ENCODE data around the gene ALG9.

The ALG9 gene

DNA sequence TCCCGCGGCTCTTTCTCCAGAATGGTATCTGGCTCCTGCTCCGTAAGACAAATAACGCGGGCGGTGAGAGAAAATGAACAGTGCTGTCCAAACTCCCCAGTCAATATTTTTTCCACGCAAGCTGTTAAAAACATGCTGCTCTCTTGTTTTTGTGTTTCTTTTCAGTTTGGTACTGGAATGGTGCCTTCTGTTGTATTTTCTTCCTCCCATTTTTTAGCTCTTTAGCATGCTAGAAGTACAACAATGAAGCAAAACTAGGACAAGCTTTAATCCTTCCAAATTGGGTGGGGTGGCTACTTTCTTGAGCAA, 104.6 kb downstream of the ALG9 start:
- TF ChIP-seq, protein P1, sequence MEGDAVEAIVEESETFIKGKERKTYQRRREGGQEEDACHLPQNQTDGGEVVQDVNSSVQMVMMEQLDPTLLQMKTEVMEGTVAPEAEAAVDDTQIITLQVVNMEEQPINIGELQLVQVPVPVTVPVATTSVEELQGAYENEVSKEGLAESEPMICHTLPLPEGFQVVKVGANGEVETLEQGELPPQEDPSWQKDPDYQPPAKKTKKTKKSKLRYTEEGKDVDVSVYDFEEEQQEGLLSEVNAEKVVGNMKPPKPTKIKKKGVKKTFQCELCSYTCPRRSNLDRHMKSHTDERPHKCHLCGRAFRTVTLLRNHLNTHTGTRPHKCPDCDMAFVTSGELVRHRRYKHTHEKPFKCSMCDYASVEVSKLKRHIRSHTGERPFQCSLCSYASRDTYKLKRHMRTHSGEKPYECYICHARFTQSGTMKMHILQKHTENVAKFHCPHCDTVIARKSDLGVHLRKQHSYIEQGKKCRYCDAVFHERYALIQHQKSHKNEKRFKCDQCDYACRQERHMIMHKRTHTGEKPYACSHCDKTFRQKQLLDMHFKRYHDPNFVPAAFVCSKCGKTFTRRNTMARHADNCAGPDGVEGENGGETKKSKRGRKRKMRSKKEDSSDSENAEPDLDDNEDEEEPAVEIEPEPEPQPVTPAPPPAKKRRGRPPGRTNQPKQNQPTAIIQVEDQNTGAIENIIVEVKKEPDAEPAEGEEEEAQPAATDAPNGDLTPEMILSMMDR (IDR thresholded peaks at IDR 0.05; ENCODE audit: extremely low read depth, insufficient read depth, missing control alignments), result no peak
- peak; percentile 16 for DNase-seq (ENCODE audit: low spot score)
- in situ Hi-C loops (cut with MboI; ENCODE audit: low pct_unique_long_range_greater_than_20kb, low sequenced_read_pairs, unreplicated experiment), result no loop called here

DNA sequence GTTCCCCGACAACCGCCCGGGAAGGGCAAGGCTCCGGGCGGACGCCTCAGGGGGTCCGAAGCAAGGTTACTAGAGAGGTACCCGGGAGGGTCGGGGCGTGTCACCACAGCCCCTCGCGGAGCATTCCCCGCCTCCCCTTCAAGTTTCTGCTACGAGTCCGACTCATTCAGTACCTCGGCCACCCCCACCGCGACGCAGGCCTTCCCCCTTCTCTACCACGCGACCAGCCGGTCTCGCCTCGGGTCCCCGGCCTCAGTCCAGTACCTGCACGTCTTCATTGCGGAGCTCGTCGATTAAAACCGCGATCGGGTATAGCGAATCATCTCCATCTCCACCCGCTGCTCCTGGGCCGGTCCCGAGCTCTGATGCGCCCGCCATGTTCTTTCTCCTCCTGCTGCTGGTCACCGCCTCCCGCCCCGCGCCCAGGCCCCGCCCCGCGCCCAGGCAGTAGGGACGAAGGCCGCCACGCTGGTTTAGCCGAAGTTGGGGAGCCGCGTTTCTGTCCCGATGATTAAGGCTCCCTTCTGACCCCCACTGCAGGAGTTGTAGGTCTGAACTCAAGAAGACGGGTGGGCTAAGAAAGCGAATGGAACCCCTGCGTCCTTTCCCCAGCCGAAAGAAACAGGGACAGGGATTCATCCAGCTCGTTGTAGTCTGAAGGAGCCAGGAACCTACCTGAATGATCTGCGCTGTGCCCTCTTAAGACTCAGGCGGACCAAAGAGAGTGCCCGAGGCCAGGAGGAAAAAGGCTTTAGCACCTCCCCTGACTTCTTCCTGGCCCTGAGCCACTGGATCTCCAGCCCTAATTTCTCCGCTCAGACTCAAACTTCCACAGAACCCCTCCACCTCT, 105.2 kb downstream of the ALG9 start, which contains the start of gene PPP2R1B:
Gene PPP2R1B (minus strand): TSS at position 406 of the 850 bp plus-strand sequence. CDS start 28 bp downstream, at position 378.
- DNase-seq (ENCODE audit: low spot score), result peak; percentile 97
- in situ Hi-C loops (cut with MboI; ENCODE audit: low pct_unique_long_range_greater_than_20kb, low sequenced_read_pairs, unreplicated experiment), result no loop called here

DNA sequence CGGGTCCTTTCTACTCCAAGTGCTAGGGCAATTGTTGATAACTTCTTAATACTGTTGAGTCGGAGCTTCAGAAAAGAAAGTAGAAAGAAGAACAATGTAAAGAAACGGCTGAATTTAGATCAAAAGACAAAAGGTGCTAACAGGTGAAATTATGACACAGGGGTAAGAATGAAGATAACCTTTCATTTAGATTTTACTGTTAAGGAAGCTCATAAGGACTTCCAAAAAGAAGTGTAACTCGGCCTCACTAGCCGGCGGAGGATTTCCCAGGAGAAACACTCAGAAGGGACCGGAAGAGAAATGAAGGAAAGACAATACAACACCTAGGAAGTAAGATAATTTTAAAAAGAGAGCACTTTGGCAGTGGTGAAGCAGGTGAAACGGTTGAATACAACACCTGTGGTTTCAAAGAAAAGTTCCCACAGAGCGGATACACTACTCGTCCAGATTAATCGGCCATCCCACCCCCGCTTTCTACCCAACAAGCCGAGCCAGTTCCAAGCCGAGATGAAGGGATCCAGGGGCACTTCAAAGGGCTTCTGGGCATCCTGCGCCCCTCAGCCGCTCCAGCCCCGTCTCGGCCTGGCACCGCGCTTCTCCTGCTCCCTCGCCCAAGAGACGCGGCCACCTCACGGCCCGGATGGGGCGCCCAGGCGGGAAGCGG, 105.9 kb downstream of the ALG9 start:
- in situ Hi-C loops (cut with MboI; ENCODE audit: low pct_unique_long_range_greater_than_20kb, low sequenced_read_pairs, unreplicated experiment), result no loop called here
- DNase-seq (ENCODE audit: low spot score), result peak; percentile 31
- TF ChIP-seq, protein P1 (IDR thresholded peaks at IDR 0.05; ENCODE audit: extremely low read depth, insufficient read depth, missing control alignments), result no peak

More for the DNA sequence above, 105.2 kb downstream of the ALG9 start, which contains the start of gene PPP2R1B:
- TF ChIP-seq, protein P1 (IDR thresholded peaks at IDR 0.05; ENCODE audit: extremely low read depth, insufficient read depth, missing control alignments), result peak; percentile 4

DNA sequence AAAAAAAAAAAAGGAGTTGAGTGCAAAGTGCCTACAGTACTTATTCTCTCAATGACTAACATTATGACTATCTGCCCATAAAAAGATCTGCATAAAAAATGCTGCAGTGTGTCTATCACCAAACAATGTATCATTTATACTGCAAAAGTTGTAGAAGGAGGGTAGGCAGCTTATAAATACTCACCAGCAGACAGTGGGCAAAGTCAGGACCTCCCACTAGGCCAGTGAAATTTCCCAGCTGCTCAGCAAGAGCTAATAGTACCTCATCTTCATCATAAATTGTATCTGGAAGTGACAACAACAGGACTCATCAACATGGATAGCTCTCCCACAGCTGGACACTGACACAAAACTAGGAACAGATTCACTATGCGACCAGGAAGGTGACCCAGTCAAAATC, 106.8 kb downstream of the ALG9 start:
- TF ChIP-seq, protein P1 (IDR thresholded peaks at IDR 0.05; ENCODE audit: extremely low read depth, insufficient read depth, missing control alignments), result no peak
- in situ Hi-C loops (cut with MboI; ENCODE audit: low pct_unique_long_range_greater_than_20kb, low sequenced_read_pairs, unreplicated experiment), result no loop called here
- DNase-seq (ENCODE audit: low spot score), result no peak

DNA sequence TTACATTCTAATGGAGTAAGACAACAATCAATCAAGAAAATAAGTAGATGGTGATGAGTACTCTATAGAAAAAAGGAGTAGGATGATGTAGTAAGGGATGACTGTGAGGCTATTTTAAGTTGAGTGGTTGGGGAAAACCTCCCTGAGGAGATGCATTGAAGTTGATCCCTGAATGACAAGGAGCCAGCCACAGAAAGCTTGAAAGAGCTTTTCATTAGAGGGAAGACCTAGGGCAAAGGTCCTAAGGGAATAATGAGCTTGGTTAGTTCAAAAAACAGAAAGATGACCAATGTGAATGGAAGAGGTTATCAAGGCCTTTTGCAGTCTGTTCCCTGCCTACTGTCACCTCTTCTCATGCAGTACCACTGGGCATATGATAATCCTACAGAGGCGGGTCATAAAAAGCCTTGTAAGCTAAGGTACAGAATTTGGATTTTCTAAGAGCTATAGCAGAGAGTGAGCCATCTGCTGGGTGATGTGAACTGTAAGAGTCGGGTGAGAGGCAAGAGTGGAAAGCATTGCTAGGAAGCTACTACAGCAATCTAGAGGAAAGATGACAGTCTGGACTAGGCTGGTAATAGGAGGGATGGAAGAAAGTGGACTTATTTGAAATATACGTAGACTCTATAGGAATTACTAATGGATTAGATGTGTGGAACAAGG, 108.3 kb downstream of the ALG9 start:
- TF ChIP-seq, protein P1 (IDR thresholded peaks at IDR 0.05; ENCODE audit: extremely low read depth, insufficient read depth, missing control alignments), result peak; percentile 20
- in situ Hi-C loops (cut with MboI; ENCODE audit: low pct_unique_long_range_greater_than_20kb, low sequenced_read_pairs, unreplicated experiment), result no loop called here
- no peak for DNase-seq (ENCODE audit: low spot score)

DNA sequence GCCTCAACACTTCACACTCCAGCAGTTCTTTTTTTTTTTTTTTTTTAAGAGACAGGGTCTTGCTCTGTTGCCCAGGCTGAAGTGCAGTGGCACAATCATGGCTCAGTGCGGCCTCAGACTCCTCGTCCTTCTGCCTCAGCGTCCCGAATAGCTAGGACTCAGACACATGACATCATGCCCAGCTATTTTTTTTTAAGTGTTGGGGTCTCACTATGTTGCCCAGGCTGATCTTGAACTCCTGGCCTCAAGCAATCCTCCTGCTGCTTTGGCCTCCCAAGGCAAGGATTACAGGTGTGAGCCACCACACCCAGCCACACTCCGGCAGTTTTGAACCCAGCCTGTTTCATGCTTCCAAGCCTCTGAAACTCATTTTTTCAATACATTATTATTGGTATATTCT, 108.9 kb downstream of the ALG9 start:
- in situ Hi-C loops (cut with MboI; ENCODE audit: low pct_unique_long_range_greater_than_20kb, low sequenced_read_pairs, unreplicated experiment), result no loop called here
- no peak for DNase-seq (ENCODE audit: low spot score)
- TF ChIP-seq, protein P1 (IDR thresholded peaks at IDR 0.05; ENCODE audit: extremely low read depth, insufficient read depth, missing control alignments), result no peak
